Measurements from ENCODE around the gene KIT.

KIT gene

DNA sequence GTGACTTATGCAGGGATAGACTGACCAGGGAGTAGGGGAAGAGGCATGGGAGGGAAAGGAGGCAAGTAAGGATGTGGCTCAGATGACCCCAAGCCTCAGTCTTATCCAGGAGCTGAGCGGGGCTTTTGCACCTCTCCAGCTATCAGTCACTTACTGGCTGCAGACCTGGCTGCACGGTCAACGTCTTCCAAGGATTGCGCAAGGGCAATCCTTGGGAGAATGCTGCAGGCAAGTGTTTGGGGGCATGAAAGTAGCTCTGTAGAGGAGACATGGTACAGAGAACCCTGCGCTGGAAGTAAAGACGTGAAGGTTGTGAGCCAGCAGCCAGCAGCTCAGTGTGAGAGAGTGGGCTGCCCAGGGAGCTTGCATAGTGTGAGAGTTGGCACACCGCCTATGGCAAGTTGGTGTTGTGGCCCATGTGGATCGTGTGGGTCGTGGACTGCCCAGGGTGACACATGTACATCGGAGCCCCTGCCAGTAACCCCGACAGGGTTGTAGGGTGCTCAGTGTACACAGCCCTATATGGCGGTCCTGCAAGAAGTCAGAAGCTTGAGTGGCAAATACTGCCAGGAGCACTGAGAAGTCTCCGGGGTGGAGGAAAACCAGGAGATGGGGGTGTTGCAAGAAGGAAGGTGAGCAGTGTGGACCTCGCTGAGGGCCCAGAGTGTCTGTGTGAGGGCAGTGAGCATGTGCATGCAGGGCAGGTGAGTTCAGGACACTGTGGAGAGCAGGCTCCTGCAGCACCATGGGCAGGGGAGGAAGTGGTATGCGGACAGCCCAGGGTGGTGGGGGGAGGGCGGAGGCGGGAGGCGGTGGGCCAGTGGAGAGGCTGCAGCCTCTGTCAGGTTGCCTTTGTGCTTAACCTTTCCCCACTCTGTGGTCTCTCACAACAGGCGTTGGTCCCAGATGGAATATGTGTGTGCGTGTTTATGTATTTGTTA, 50.9 kb downstream of the KIT start:
- no peak for DNase-seq

DNA sequence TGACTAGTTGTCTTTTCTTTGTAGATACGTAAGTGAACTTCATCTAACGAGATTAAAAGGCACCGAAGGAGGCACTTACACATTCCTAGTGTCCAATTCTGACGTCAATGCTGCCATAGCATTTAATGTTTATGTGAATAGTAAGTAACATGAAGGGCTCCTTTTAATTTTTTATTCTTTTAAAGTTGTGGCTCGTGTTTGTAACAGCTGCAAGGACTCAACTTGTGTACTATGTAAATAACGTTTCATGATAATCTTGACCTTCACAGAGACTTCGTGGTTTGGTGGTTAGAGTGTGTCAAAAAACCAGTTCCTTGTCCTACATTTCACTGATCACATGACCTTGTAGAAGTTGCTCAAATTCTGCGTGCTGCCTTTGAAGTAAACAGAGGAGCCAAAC, 51.6 kb downstream of the KIT start:
- no peak for DNase-seq

DNA sequence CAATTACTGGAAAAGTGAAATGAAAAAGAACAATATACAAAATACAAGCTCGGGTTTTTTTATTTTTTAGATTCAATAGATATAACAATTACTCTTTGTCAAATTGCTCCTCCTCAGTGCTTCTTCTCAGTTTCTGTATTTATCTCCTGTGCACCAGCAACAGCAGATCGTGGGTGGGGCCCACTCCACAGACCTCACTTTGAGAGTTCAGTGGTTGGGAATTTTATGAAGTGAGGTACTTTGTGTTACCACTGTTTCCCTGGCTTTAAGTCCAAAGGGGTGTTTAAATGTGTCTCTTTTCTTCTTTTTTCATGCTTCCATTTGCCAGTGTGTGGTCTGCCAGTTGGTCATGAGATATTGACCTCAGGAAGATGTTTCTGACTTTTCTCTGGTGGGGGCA, 54.4 kb downstream of the KIT start:
- DNase-seq: no peak

GRCh38 chr4:54714631-54715030, 56.9 kb downstream of the KIT start:
- DNase-seq: no peak

GRCh38 chr4:54716478-54717065, 58.8 kb downstream of the KIT start:
- DNase-seq: no peak

DNA sequence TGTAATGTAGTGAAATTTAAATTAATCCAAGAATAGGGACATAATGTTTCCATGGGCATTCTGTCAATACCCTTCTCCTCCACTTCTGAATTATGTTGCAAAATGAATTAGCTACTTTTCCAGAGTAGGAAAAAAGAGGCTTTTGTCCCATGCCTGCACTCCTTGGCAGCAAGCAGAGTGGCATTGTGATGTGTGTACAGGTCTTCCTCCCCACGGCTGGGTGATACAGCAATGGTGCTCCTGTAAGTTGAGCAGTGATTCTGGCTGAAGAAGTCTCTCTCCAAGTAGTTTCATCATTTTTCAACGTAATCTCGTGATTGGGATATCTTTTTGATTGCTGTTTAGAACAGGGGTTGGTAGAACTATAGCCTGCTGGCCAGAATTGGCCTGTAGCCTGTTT, 59.9 kb downstream of the KIT start:
- DNase-seq: no peak

- no peak for DNase-seq
Observed at GRCh38 chr4:54719378-54719777, 61.6 kb downstream of the KIT start.

GRCh38 chr4:54723220-54723619, 65.5 kb downstream of the KIT start:
- no peak for DNase-seq

DNA sequence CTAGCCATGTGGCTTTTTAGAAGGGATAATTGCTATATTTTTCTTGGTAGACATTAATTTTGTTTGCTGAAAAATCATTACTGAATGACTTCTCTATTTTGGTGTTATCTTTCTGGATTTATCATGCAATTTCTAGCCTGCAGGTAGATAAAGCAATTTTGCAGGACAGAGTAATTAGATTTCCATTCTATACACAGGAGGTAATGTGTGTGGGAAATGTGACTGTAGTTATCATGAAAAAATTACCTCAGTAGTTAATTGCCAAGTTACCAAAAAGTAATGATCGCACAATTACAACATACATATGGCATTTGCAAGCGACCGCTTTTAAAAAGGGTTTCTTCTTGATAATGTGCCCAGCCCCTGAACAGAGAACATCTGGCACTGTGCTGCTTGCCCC, 66.1 kb downstream of the KIT start:
- DNase-seq: no peak

GRCh38 chr4:54726907-54727306, 69.2 kb downstream of the KIT start:
- DNase-seq: no peak

- DNase-seq: no peak
Observed at GRCh38 chr4:54727346-54727745, 69.6 kb downstream of the KIT start.

DNA sequence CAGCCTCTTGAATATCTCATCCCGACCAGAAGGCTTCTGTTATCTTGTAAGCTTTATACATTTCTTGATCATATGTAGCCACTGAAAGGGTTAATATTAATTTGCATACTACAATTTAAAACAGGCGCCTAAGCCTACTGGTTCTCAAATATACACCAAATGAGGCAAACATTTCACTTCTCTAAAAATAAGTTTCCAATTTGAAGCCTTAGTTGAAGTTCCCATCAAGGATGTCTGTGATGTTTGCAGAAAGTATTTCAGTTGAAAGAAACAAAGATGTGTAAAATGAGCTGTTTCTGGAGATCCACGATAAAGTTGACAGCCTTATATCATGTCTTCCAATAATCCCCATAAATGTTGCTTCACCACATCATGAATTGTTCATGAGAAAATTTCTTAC, 70.6 kb downstream of the KIT start:
- no peak for DNase-seq

DNA sequence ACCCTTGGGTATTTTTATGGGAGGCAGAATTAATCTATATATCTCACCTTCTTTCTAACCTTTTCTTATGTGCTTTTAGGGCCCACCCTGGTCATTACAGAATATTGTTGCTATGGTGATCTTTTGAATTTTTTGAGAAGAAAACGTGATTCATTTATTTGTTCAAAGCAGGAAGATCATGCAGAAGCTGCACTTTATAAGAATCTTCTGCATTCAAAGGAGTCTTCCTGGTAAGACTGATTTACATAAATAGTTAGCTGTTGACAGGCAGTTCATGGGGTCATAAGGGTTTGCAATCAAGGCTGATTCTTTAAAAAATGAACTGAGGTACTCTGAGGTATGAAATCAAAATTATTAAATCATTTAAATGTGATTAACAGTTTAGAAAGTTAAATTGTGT, 71.5 kb downstream of the KIT start:
- DNase-seq: no peak

DNA sequence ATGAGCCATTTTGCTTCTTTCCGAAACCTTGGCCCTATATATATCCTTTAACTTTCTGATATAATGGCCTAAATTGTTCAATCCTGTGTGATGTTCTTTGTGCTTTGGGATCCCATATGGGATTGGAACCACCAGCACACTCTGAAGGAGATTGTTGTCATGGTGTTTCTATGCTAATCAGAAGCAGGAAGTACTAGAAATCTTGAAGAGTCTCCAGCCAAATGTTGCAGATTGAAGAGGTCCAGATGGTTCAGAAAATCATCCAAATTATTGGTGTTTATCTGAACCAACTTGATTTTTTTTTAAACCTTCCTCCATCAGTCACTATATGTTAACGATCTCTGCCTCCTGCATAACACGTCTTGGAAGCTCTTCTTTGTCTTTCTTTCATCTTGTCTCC, 72.8 kb downstream of the KIT start:
- no peak for DNase-seq

GRCh38 chr4:54731552-54731951, 73.8 kb downstream of the KIT start:
- DNase-seq: no peak

DNA sequence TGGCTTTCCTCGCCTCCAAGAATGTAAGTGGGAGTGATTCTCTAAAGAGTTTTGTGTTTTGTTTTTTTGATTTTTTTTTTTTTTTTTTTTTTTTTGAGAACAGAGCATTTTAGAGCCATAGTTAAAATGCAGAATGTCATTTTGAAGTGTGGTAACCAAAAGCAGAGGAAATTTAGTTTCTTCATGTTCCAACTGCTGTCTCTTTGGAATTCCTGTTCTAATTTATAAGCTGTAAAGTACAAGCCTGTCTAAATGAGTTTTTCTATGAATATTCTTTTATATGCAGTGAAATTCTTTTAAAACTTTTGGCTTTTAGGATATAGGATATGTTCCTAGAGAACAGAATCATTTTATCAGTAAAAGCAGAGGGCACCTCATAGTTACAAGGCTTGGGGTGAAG, 74.2 kb downstream of the KIT start:
- no peak for DNase-seq

- no peak for DNase-seq
Observed at GRCh38 chr4:54737421-54737820, 79.7 kb downstream of the KIT start.

DNA sequence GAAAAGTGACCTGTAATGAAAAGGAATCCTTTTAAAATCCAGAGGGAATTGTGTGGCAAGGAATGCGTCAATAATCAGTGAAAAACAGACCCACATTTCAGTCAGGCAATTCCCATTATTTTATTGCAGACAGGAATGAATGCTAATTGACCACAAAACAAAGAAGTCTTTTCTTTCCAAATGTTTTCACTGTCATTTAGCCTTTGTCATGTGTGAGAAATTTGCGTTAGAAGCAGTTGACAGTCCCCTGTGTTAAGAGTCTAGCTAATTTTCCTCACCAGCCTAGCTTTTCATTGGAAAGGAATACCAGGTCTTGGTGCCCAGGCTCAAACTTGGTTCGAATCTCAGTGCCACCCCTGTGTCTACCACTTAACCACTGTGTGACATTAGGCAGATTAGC, 83.4 kb downstream of the KIT start:
- DNase-seq: no peak

GRCh38 chr4:54742636-54743399, 85.1 kb downstream of the KIT start:
- DNase-seq: no peak

GRCh38 chr4:54743562-54743961, 85.8 kb downstream of the KIT start:
- no peak for DNase-seq

DNA sequence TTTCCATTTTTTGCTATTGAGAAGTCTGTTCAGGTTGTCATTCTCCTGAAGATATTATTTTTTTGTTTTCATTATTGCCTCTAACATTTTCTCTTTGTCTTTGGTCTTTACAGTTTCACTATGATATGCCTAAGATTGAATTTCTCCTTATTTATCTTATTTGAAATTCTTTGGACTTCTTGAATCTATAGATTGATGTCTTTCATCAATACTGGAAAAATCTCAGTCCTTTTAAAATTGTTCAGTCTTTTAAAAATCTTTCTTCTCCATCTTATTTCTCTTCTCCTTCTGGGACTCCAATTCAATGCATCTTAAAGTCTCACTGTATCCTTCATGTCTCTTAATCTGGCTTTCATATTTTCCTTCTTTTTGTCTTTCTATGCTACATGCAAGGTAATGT, 86.7 kb downstream of the KIT start:
- no peak for DNase-seq

DNA sequence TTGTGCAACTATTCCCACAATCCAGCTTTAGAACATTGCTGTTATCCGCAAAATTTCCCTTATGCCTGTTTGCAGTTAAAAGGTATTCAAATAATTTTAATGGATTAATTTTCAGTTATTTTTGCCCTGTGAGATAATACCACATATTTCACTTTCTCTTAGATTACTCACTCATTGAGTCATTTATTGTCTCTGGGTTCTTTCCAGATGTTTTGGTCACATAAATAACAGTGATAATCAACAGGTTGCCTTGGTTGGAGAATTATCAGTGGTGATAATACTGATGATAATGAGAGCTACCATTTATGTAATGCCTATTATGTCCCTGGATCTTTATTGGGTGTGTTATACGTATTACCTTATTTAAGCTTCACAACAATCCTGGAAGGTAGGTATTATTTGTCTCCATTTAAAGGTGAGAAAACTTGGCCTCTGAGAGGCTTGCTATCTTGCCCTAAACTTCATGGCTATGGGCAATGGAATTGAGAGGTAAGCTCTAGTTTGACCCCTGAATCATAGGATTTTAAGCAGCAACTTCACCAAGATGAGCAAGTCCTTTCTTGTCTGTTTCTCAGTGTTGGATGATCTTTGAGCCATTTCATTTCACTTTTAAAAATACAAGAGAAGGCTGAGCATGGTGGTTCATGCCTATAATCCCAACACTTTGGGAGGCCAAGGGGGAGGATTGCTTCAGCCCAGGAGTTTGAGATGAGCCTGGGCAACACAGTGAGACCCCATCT, 87.4 kb downstream of the KIT start:
- DNase-seq: no peak

DNA sequence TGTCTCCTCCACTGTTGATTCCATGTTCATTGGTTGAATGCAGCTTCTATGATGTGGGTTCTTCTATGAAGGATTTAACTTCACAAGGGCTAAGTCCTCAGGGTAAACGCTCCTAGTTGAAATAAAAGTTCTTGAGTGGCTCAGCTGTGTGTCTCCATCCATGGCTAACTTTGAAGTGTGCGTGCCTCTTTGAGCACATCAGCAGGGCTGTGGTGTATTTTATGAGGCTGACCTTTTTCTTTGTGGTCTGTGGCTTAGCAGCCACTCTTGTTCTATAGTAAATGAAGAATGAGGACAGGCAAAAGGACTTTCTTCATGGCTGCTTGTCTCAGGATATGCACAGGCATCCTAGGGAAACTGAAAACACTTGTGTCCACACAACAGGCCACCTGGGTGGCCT, 88.5 kb downstream of the KIT start:
- no peak for DNase-seq

All from activated CD8-positive, alpha-beta memory T cell treated with anti-CD3 and anti-CD28 coated beads for 24 hours (primary cell).